Stomach (tissue), 9 donors: ENCODE data around the gene NUP210. TPM values are rescaled to one million over a fixed set of nuclear protein-coding genes. Genes with fewer than 3 reads are reported as not detected.
"Not testable (repeated sequence)": the region's sequence is repeated elsewhere in the genome, so short reads cannot be mapped to it uniquely, and the experiment has no call there.

Source experiments
- DNase-seq, 2 donors: peaks; one replicate each; pipeline versions ENCODE4 v3.0.0 to v3.0.0-alpha.2; 2013 to 2019
- H3K27ac ChIP-seq, 5 donors: fragments of 200-600 bp in 4 of 5; sonication (generic) in 4 of 5; one replicate each; pipeline ENCODE4 v1.5.1; 2013 to 2019; ENCODE audit warnings: mild to moderate bottlenecking in 1 of 5, moderate library complexity in 1 of 5
- H3K27me3 ChIP-seq, 3 donors: fragments of 200-600 bp; sonication (generic); one replicate each; pipeline ENCODE4 v1.5.1; 2017 to 2019; ENCODE audit warnings: mixed run types in 1 of 3
- H3K36me3 ChIP-seq, 4 donors: fragments of 200-600 bp; sonication (generic); 1 replicate in 3 of 4; 2 replicates in 1 of 4; pipeline ENCODE4 v1.5.1; 2016 to 2019
- H3K4me1 ChIP-seq, 4 donors: fragments of 200-600 bp; sonication (generic); one replicate each; pipeline ENCODE4 v1.5.1; 2016 to 2019
- H3K4me3 ChIP-seq, 4 donors: fragments of 200-600 bp; sonication (generic) in 3 of 4; one replicate each; pipeline ENCODE4 v1.5.1; 2016 to 2019; ENCODE audit warnings: mild to moderate bottlenecking in 1 of 4
- H3K9me3 ChIP-seq, 4 donors: fragments of 200-600 bp; sonication (generic); one replicate each; pipeline ENCODE4 v1.5.1; 2016 to 2019
- CTCF ChIP-seq, 7 experiments: fragments of 450-650 bp in 4 of 7; fragments of 200-600 bp in 3 of 7; sonication (generic) in 3 of 7; IDR thresholded peaks; one replicate each; pipeline ENCODE4 v1.5.1; 2016 to 2019; ENCODE audit warnings: antibody characterized with exemption in 7 of 7, control low read depth in 2 of 7, mild to moderate bottlenecking in 1 of 7
- EP300 ChIP-seq: sonication (generic); formaldehyde crosslinking; IDR thresholded peaks from one replicate; pipeline ENCODE4 v1.6.1; 2017; ENCODE audit warnings: antibody characterized with exemption
- POLR2A ChIP-seq, 4 donors: fragments of 450-650 bp; IDR thresholded peaks; one replicate each; pipeline ENCODE4 v1.6.1; 2016; ENCODE audit warnings: antibody characterized with exemption in 4 of 4, control low read depth in 2 of 4, mild to moderate bottlenecking in 1 of 4, moderate library complexity in 1 of 4
- POLR2AphosphoS5 ChIP-seq, 3 donors: sonication (generic); formaldehyde crosslinking; IDR thresholded peaks; one replicate each; pipeline ENCODE4 v1.6.1; 2016; ENCODE audit warnings: antibody characterized with exemption in 3 of 3
- WGBS, 5 donors: extraction: QIAGEN DNeasy Blood & Tissue Kit in 3 of 5; methylation state at CpG; one replicate each; pipeline versions ENCODE4 v1.1.5 to v1.1.7; 2013 to 2018; 5-methylcytosine and 5-hydroxymethylcytosine counted together
- intact Hi-C: fragments of 100-400 bp; cut with DNase I; formaldehyde crosslinking; loops from one replicate; pipeline ENCODE4 v1.15.1; 2023; ENCODE audit warnings: low total_unique reads
- polyA plus RNA-seq, 3 donors: library from polyadenylated mRNA; stranded (reverse); fragments of 200-250 nt; gene quantifications; one replicate each; pipeline ENCODE4 v1.2.3, GENCODE V29; 2013
- total RNA-seq, 5 donors: library from RNA; depleted of rRNA; stranded (reverse); fragments of >200 nt; gene quantifications; one replicate each; pipeline versions ENCODE4 v1.1.0 to v1.2.3, GENCODE V29; 2014 to 2016
- donor health status: healthy with polysubstance abuse.
- donor health status: Bipolar disorder and iron deficiency.
- donor health status: healthy.

The NUP210 gene
- total and polyA plus RNA-seq, 8 donors = 0.92 to 21.1 (median 10.8) TPM

GRCh38 chr3:13433912-13434311 is 13.8 kb upstream of the NUP210 start:
- H3K27me3 ChIP-seq = no peaks in the 10 kb centered on the region
- H3K4me1 ChIP-seq = no peaks in the 10 kb centered on the region
- WGBS, 5 donors = 82 to 91% (median 85%) methylated on average over 5 of the region's 5 CpGs
- H3K27ac ChIP-seq = no peak overlapping the region
- H3K4me3 ChIP-seq = no peak overlapping the region
- H3K36me3 ChIP-seq = no peaks in the 10 kb centered on the region
- TF ChIP-seq EP300 (no peak), POLR2A (IDR thresholded peaks at IDR 0.05) (no peak), CTCF (IDR thresholded peaks at IDR 0.05) (no peak), POLR2AphosphoS5 (IDR thresholded peaks at IDR 0.05) (no peak)
- no peaks in the 10 kb centered on the region for H3K9me3 ChIP-seq
- intact Hi-C loops = no loop called here
- no peak for DNase-seq

DNA sequence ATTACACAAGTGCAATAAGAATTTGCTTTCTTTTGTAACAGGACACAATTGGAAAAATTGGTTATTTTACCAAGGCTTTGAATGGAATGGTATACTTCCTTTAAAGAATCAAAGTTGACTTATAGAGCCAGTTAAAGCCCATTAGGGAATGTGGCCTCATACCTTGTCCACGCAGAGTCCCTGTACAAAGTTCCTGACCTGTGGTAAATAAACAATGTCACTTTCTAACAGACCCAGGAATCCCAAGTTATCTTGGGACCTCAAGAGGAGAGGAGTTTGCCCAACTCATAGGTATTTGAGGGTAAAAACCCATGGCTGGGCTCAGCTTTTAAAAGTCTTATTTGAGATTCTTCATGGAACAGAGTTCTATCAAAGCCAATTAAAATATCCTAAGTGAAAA is 12.0 kb upstream of the NUP210 start:
- no peak overlapping the region for H3K27ac ChIP-seq
- no peaks in the 10 kb centered on the region for H3K27me3 ChIP-seq
- no peak overlapping the region for H3K4me3 ChIP-seq
- WGBS, 5 donors = 37 to 77% (median 50%) methylated on average over 1 of the region's 1 CpG
- no peak for DNase-seq
- intact Hi-C loops = no loop called here
- TF ChIP-seq EP300 = no peak
- no peak for TF ChIP-seq CTCF (IDR thresholded peaks at IDR 0.05)
- no peak for TF ChIP-seq POLR2AphosphoS5 (IDR thresholded peaks at IDR 0.05)
- no peak for TF ChIP-seq POLR2A (IDR thresholded peaks at IDR 0.05)
- no peaks in the 10 kb centered on the region for H3K4me1 ChIP-seq
- H3K9me3 ChIP-seq = no peaks in the 10 kb centered on the region
- H3K36me3 ChIP-seq = no peaks in the 10 kb centered on the region

- H3K27me3 ChIP-seq, H3K4me1 ChIP-seq, H3K27ac ChIP-seq, H3K9me3 ChIP-seq, H3K4me3 ChIP-seq, intact Hi-C loops, H3K36me3 ChIP-seq, DNase-seq: not testable (repeated sequence)
- WGBS, 5 donors = 67 to 84% (median 78%) methylated on average over 2 of the region's 2 CpGs
These were observed 10.3 kb upstream of the NUP210 start for GRCh38 chr3:13430411-13430875.

GRCh38 chr3:13429631-13430291 is 9.6 kb upstream of the NUP210 start:
- DNase-seq = no peak
- 85 to 89% (median 88%) methylated on average over 8 of the region's 8 CpGs for WGBS, 5 donors
- H3K4me1 ChIP-seq = no peaks in the 10 kb centered on the region
- no peaks in the 10 kb centered on the region for H3K9me3 ChIP-seq
- no peaks in the 10 kb centered on the region for H3K27me3 ChIP-seq
- TF ChIP-seq CTCF (IDR thresholded peaks at IDR 0.05) (no peak), POLR2AphosphoS5 (IDR thresholded peaks at IDR 0.05) (no peak), POLR2A (IDR thresholded peaks at IDR 0.05) (no peak), EP300 (no peak)
- H3K36me3 ChIP-seq = no peaks in the 10 kb centered on the region
- no peak overlapping the region for H3K4me3 ChIP-seq
- H3K27ac ChIP-seq = no peak overlapping the region
- intact Hi-C loops = no loop called here

DNA sequence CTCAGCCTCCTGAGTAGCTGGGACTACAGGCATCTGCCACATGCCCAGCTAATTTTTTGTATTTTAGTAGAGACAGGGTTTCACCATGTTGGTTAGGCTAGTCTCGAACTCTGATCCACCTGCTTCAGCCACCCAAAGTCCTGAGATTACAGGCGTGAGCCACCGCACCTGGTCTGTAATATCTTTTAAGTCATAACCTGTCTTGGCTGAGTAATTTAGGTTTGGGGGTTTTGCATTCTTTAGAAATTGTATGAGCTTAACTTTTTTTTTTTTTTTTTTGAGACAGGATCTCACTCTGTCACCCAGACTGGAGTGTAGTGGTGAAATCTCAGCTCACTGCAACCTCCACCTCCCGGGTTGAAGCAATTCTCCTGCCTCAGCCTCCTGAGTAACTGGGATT is 8.6 kb upstream of the NUP210 start:
- 62 to 92% (median 72%) methylated on average over 4 of the region's 4 CpGs for WGBS, 5 donors

More for the DNA sequence above, 8.6 kb upstream of the NUP210 start:
- H3K9me3 ChIP-seq, H3K27ac ChIP-seq, intact Hi-C loops, H3K27me3 ChIP-seq, H3K36me3 ChIP-seq, H3K4me1 ChIP-seq, DNase-seq, H3K4me3 ChIP-seq: not testable (repeated sequence)
